Aorta (tissue), 5 donors: Measurements from ENCODE around the gene PPP6R3. TPM values are rescaled to one million over a fixed set of nuclear protein-coding genes. Genes with fewer than 3 reads are reported as not detected.
"Not testable (repeated sequence)": the region's sequence is repeated elsewhere in the genome, so short reads cannot be mapped to it uniquely, and the experiment has no call there.

ENCODE experiments used
- ATAC-seq: fragments of 200-7000 bp; cut with Tn5 transposase; one replicate; pipeline ENCODE4 v1.9.1; 2022; ENCODE audit warnings: moderate library complexity; ENCODE audit not compliant: low FRiP score
- DNase-seq, 2 donors: peaks; one replicate each; pipeline ENCODE4 v3.0.0-alpha.2; 2020
- H3K27ac ChIP-seq, 2 donors: one replicate each; pipeline ENCODE4 v1.5.1; 2013; ENCODE audit warnings: low read length in 2 of 2, mild to moderate bottlenecking in 2 of 2, moderate library complexity in 2 of 2, control low read depth in 1 of 2, inconsistent platforms in 1 of 2, low read depth in 1 of 2
- H3K27me3 ChIP-seq, 2 donors: one replicate each; pipeline ENCODE4 v1.6.1; 2013; ENCODE audit warnings: control low read depth in 1 of 2, low read length in 1 of 2, mild to moderate bottlenecking in 1 of 2, moderate library complexity in 1 of 2; ENCODE audit not compliant: insufficient read depth in 2 of 2, control insufficient read depth in 1 of 2
- H3K36me3 ChIP-seq, 2 donors: one replicate each; pipeline ENCODE4 v1.6.1; 2013; ENCODE audit warnings: control low read depth in 1 of 2, low read length in 1 of 2, mild to moderate bottlenecking in 1 of 2; ENCODE audit not compliant: insufficient read depth in 2 of 2, control insufficient read depth in 1 of 2
- H3K4me1 ChIP-seq, 2 donors: one replicate each; pipeline ENCODE4 v1.6.1; 2013; ENCODE audit warnings: low read length in 2 of 2, control low read depth in 1 of 2, mild to moderate bottlenecking in 1 of 2, moderate library complexity in 1 of 2; ENCODE audit not compliant: insufficient read depth in 2 of 2, control insufficient read depth in 1 of 2
- H3K4me3 ChIP-seq, 2 donors: one replicate each; pipeline ENCODE4 v1.5.1; 2013; ENCODE audit warnings: low read length in 2 of 2, control low read depth in 1 of 2, mild to moderate bottlenecking in 1 of 2
- H3K9me3 ChIP-seq: one replicate; pipeline ENCODE4 v1.6.1; 2013; ENCODE audit warnings: mild to moderate bottlenecking, low read length; ENCODE audit not compliant: control insufficient read depth
- WGBS, 2 donors: extraction: QIAGEN DNeasy Blood & Tissue Kit; methylation state at CpG; one replicate each; pipeline ENCODE4 v1.1.7; 2013; 5-methylcytosine and 5-hydroxymethylcytosine counted together
- intact Hi-C, 2 donors: fragments of 100-400 bp; cut with DNase I; formaldehyde crosslinking; loops; one replicate each; pipeline versions ENCODE4 v1.14.2 to v1.15.0; 2022
- polyA plus RNA-seq, 2 donors: library from polyadenylated mRNA; stranded (reverse); fragments of 200-250 nt; gene quantifications; one replicate each; pipeline ENCODE4 v1.2.3, GENCODE V29; 2013
- total RNA-seq, 2 donors: library from RNA; stranded (reverse); fragmentation: NEBNext Ultra II Directional; extraction: Animal tissue kit (Norgen Biotek cat#: 25700); gene quantifications; one replicate each; pipeline ENCODE4 v1.2.1, GENCODE V29; 2021
- donor health status: healthy with polysubstance abuse.
- donor health status: Bipolar disorder and iron deficiency.
- donor health status: DM: no; HTN: no; CAD: no.
- donor health status: DM: no; HTN: no; CAD: no.
- donor health status: DM: yes; HTN: yes; CAD: no.

The PPP6R3 gene
- total and polyA plus RNA-seq, 4 donors: 18.8 to 109 (median 65.4) TPM

DNA sequence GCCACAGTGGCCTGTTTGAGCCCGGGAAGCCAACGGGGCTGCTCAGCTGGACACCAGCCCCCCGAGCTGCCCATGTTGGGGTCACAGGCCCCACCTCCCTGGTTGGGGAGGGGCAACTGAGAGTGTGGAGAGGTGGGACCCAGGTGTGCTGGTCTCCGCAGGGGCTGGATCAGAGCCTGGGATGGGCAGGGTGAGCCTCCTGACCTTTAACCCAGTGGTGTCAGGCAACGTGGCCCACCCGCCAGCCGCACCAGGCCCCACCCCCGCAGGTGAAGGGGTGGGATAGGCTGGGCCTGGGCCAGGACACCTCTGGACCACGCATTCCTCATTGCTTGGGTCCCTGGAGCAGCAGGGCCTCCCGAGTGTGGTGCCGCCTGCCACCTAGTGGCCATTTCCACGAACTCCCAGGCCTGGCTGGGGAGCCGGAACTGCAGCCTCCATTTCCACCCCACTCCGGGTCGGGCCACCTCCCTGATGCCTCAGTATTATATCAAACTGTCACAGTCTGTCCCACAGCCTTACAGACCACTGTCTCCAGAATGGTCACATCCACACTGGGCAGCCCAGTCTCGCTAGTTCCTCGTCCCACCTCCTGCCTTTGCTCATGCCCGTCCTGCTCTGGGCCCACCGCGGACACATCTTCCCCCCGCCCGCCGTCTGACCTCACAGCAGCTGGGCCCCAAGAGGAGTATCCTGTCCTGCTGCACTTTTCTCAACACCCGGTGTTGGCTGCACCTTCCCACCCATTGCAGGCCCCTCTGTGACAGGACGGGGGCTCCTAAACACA lies 13.3 kb upstream of the PPP6R3 start:
- Histone ChIP-seq H3K9me3 (no peaks in the 10 kb centered on the region), H3K27ac (no peak overlapping the region), H3K4me3 (no peak overlapping the region), H3K27me3 (no peaks in the 10 kb centered on the region), H3K36me3 (peaks cover 0 to 2% of the 10 kb centered on the region in 2 donors), H3K4me1 (no peaks in the 10 kb centered on the region)
- ATAC-seq (peak; percentile 88), DNase-seq (peak; percentile 87 to 91)
- intact Hi-C loops: loop anchor here (2.0 to 10.0 kb wide), 2 partner anchors 152 to 190 kb away; no protein-coding TSS in a partner anchor
- 42 to 44% methylated on average over 25 of the region's 25 CpGs for WGBS, 2 donors

DNA sequence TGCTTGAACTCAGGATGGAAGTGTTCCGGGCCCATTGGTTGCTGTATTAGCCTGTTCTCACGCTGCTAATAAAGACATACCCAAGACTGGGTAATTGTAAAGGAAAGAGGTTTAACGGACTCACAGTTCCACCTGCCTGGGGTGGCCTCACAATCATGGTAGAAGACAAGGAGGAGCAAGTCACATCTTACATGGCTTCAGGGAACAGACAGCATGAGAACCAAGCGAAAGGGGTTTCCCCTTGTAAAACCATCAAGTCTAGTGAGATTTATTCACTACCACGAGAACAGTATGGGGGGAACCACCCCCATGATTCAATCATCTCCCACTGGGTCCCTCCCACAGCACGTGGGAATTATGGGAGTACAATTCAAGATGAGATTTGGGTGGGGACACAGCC lies 12.6 kb upstream of the PPP6R3 start:
- WGBS, 2 donors: 77% methylated on average over 6 of the region's 6 CpGs
- not testable (repeated sequence) for H3K4me1 ChIP-seq, H3K9me3 ChIP-seq, H3K4me3 ChIP-seq, H3K27ac ChIP-seq, ATAC-seq, H3K27me3 ChIP-seq, H3K36me3 ChIP-seq
- intact Hi-C loops: loop anchor here (2.0 to 10.0 kb wide), 2 partner anchors 153 to 191 kb away; no protein-coding TSS in a partner anchor
- DNase-seq: peak in 1 of 2 donors; percentile 2

DNA sequence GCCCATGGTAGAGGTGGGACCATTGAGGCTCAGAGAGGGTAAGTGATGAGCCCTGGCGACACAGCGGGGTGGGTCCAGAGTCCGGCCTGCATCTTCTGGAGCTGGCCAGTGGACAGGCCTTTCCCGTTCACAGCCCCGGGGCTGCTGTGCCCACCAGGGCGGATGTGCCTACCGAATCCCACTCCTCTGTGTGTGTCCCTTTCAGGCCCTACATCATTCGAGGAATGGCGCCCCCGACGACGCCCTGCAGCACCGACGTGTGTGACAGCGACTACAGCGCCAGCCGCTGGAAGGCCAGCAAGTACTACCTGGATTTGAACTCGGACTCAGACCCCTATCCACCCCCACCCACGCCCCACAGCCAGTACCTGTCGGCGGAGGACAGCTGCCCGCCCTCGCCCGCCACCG lies 11.9 kb upstream of the PPP6R3 start:
- Histone ChIP-seq H3K27ac (no peak overlapping the region), H3K4me3 (no peak overlapping the region), H3K27me3 (no peaks in the 10 kb centered on the region), H3K4me1 (no peaks in the 10 kb centered on the region), H3K36me3 (peaks cover 0 to 2% of the 10 kb centered on the region in 2 donors), H3K9me3 (no peaks in the 10 kb centered on the region)
- ATAC-seq (no peak), DNase-seq (peak; percentile 39 to 68)
- WGBS, 2 donors: 88 to 91% methylated on average over 25 of the region's 25 CpGs
- intact Hi-C loops: loop anchor here in 1 of 2 donors (10.0 kb wide), 1 partner anchor 154 kb away; no protein-coding TSS in a partner anchor

DNA sequence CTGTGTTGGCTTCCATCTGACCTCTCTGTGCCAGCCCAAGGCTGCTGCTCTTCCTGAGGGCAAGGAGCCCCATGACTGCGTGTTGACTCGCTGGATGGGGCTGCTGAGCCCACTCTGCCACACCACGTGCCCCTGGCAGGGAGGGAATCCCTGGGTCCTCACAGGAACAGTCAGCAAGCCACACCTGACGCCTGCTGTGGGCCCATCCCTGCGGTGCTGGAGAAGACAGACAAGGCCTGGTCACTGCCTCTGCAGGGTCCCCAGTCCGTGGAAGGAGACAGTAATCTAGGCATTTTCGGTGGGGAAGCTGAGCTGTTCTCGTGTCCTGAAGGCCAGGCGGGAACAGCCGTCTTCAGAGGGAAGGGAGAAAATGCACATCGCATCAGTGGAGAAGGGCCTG lies 10.6 kb upstream of the PPP6R3 start:
- Histone ChIP-seq H3K4me1 (no peaks in the 10 kb centered on the region), H3K36me3 (peaks cover 0 to 2% of the 10 kb centered on the region in 2 donors), H3K27ac (no peak overlapping the region), H3K4me3 (no peak overlapping the region), H3K27me3 (no peaks in the 10 kb centered on the region), H3K9me3 (no peaks in the 10 kb centered on the region)
- peak; percentile 21 to 65 for DNase-seq
- WGBS, 2 donors: 92% methylated on average over 11 of the region's 11 CpGs
- no peak for ATAC-seq
- intact Hi-C loops: loop anchor here in 1 of 2 donors (10.0 kb wide), 1 partner anchor 155 kb away; no protein-coding TSS in a partner anchor

DNA sequence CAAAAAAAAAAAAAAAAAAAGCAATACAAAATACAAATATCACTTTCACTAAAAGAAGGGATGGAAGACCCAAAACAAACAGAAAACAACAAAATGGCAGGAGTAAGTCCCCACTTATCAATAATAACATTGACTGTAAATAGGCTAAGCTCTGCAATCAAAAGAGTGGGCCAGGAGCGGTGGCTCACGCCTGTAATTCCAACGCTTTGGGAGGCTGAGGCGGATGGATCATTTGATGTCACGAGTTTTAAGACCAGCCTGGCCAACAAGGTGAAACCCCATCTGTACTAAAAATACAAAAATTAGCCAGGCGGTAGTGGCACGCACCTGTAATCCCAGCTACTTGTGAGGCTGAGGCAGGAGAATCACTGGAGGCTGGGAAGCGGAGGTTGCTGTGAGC lies 9.8 kb upstream of the PPP6R3 start:
- Histone ChIP-seq H3K27ac (no peak overlapping the region), H3K27me3 (no peaks in the 10 kb centered on the region), H3K9me3 (no peaks in the 10 kb centered on the region), H3K4me3 (no peak overlapping the region), H3K36me3 (peaks cover 0 to 2% of the 10 kb centered on the region in 2 donors), H3K4me1 (no peaks in the 10 kb centered on the region)
- intact Hi-C loops: no loop called here
- ATAC-seq: no peak
- peak; percentile 21 to 55 for DNase-seq
- 95% methylated on average over 8 of the region's 8 CpGs for WGBS, 2 donors

DNA sequence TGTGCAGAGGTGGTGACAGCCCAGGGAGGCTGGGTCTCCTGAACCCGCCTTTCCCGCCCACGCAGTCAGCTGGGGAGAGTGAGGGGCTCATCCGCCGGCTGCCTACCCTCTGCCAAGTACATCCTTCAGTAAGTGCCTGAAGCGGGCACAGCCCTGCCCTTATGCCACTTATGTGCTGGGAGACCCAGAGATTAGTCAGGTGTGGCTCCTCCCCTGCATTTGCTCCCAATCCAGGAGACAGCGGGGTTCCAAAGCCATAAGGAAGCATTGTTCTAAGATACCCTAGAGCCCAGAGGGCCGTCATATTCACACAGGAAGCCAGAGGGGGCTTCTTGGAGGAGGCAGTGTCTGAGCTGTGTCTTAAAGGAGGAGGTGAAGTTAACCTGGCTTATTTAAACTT lies 5.8 kb upstream of the PPP6R3 start:
- ATAC-seq: no peak
- 50 to 51% methylated on average over 8 of the region's 8 CpGs for WGBS, 2 donors
- Histone ChIP-seq H3K9me3 (no peaks in the 10 kb centered on the region), H3K27me3 (no peaks in the 10 kb centered on the region), H3K4me1 (no peaks in the 10 kb centered on the region), H3K36me3 (peaks cover 0 to 2% of the 10 kb centered on the region in 2 donors), H3K4me3 (no peak overlapping the region), H3K27ac (no peak overlapping the region)
- DNase-seq: peak; percentile 22 to 67
- intact Hi-C loops: no loop called here

DNA sequence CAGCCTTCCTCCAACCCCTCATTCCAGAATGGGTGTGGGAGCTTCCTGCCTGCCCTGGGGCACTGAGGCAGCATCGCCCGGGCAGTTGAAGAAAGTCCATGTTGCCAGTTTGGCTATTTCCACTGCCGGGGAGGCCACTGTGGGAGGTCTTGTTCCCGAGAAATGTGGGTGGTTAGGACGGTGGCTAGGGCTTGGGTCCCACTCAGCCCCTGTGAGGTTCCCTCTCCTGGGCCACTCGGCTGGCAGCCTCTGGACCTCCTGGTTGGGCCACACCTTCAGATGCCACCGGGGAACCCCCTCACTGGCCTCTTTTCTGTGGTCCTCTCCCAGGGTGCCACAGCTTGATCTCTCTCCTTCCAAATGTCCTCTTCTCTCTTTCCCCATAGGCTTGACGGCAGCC lies 5.1 kb upstream of the PPP6R3 start:
- peak; percentile 32 to 57 for DNase-seq
- H3K36me3 ChIP-seq: no peaks in the 10 kb centered on the region

DNA sequence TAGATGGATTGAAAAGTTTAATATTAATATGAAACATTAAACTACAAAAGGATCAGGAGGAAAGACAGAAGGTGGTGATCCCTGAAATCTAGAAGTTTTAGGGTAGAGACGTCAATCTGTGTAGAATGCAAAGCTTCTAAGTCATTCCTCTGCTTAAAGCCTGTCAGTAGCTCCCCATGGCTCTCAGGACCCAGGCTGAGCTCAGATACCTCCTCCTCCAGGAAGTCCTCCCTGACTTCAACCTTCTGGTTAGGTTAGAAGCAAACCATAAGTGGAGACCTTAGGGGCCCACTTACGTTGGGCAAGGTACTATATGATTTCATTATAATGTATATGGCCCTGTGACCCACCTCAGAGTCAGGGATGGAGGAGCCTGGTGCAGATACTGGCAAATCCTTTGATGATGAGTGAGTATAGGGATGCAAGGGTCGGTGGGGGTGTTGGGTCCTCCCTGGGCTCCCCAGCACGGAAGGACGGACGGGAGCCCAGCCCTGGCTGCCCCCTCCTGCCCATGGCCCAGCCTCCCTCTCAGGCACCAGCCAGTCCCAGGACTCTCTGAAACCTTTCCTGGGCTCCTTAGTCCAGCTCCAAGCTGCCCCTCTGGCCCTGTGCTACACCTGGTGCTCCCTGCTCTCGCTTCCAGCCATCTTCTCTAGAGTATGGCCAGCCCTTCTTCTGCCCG lies 3.2 kb upstream of the PPP6R3 start:
- intact Hi-C loops: no loop called here
- H3K9me3 ChIP-seq: no peaks in the 10 kb centered on the region
- no peaks in the 10 kb centered on the region for H3K27me3 ChIP-seq
- 63 to 66% methylated on average over 7 to 8 of the region's 8 CpGs for WGBS, 2 donors
- no peak overlapping the region for H3K27ac ChIP-seq
- no peaks in the 10 kb centered on the region for H3K36me3 ChIP-seq
- no peaks in the 10 kb centered on the region for H3K4me1 ChIP-seq
- ATAC-seq (no peak), DNase-seq (peak; percentile 33 to 68)
- no peak overlapping the region for H3K4me3 ChIP-seq

More for the DNA sequence above, 5.1 kb upstream of the PPP6R3 start:
- Histone ChIP-seq H3K27ac (no peak overlapping the region), H3K4me1 (no peaks in the 10 kb centered on the region), H3K4me3 (no peak overlapping the region), H3K27me3 (no peaks in the 10 kb centered on the region), H3K9me3 (no peaks in the 10 kb centered on the region)
- no peak for ATAC-seq
- intact Hi-C loops: no loop called here
- 64 to 66% methylated on average over 8 of the region's 8 CpGs for WGBS, 2 donors
